Activated CD4-positive, CD25-positive, alpha-beta regulatory T cell treated with anti-CD3 and anti-CD28 coated beads, Interleukin-2, amount 50 U/mL, for 72 hours (primary cell): Measurements from ENCODE around the gene NUP62.
A peak's percentile ranks its signal among the peaks of the same experiment; 100 is the strongest.

ENCODE experiments used
- DNase-seq: peaks from one replicate; pipeline ENCODE4 v3.0.0; 2021

The NUP62 gene

GRCh38 chr19:49895566-49896297 is 33.6 kb downstream of the NUP62 start:
- DNase-seq = no peak

GRCh38 chr19:49894879-49895565 is 34.3 kb downstream of the NUP62 start:
- DNase-seq = peak; percentile 50

- DNase-seq = no peak
Observed at GRCh38 chr19:49894011-49894664, 35.2 kb downstream of the NUP62 start.

- no peak for DNase-seq
Observed at GRCh38 chr19:49892716-49893115, 36.6 kb downstream of the NUP62 start.

- no peak for DNase-seq
Observed at GRCh38 chr19:49891393-49891792, 37.9 kb downstream of the NUP62 start.

GRCh38 chr19:49890349-49891311 is 38.7 kb downstream of the NUP62 start:
- DNase-seq = peak; percentile 57

GRCh38 chr19:49889687-49890348 is 39.5 kb downstream of the NUP62 start:
- DNase-seq = peak; percentile 76

- no peak for DNase-seq
Observed at GRCh38 chr19:49889038-49889686, 40.1 kb downstream of the NUP62 start.

- no peak for DNase-seq
Observed at GRCh38 chr19:49888510-49888824, 40.8 kb downstream of the NUP62 start.

GRCh38 chr19:49887665-49888509 is 41.4 kb downstream of the NUP62 start:
- no peak for DNase-seq

- no peak for DNase-seq
Observed at GRCh38 chr19:49887037-49887664, 42.2 kb downstream of the NUP62 start.

GRCh38 chr19:49884760-49885159 is 44.5 kb downstream of the NUP62 start:
- DNase-seq = no peak

- DNase-seq = no peak
Observed at GRCh38 chr19:49884109-49884508, 45.2 kb downstream of the NUP62 start.

GRCh38 chr19:49883094-49883493 is 46.2 kb downstream of the NUP62 start:
- DNase-seq = no peak

GRCh38 chr19:49882643-49883042 is 46.7 kb downstream of the NUP62 start:
- DNase-seq = no peak

GRCh38 chr19:49881672-49882394 is 47.5 kb downstream of the NUP62 start:
- no peak for DNase-seq

GRCh38 chr19:49881186-49881585 is 48.1 kb downstream of the NUP62 start:
- no peak for DNase-seq

GRCh38 chr19:49880162-49880869 is 49.0 kb downstream of the NUP62 start:
- DNase-seq = no peak
